Large intestine (tissue), 12 donors: ENCODE results near the gene SLC6A11. TPM values are rescaled to one million over a fixed set of nuclear protein-coding genes. Genes with fewer than 3 reads are reported as not detected.

Experiments
- DNase-seq, 2 donors: peaks; one replicate each; pipeline versions ENCODE4 v3.0.0 to v3.0.0-alpha.2; 2013
- H3K27ac ChIP-seq: one replicate; pipeline ENCODE4 v1.5.1; 2013; ENCODE audit warnings: low read length
- H3K27me3 ChIP-seq: 2 replicates; pipeline ENCODE4 v1.6.1; 2013; ENCODE audit warnings: low read length; ENCODE audit not compliant: control insufficient read depth, insufficient read depth
- H3K36me3 ChIP-seq: 2 replicates; pipeline ENCODE4 v1.6.1; 2013; ENCODE audit warnings: low read length; ENCODE audit not compliant: control insufficient read depth, insufficient read depth
- H3K4me1 ChIP-seq: one replicate; pipeline ENCODE4 v1.6.1; 2013; ENCODE audit warnings: low read length; ENCODE audit not compliant: control insufficient read depth, insufficient read depth
- H3K4me3 ChIP-seq: one replicate; pipeline ENCODE4 v1.5.1; 2013; ENCODE audit warnings: low read length
- H3K9me3 ChIP-seq: one replicate; pipeline ENCODE4 v1.6.1; 2013; ENCODE audit warnings: mild to moderate bottlenecking, low read depth, low read length, moderate library complexity; ENCODE audit not compliant: control insufficient read depth
- WGBS: methylation state at CpG from one replicate; pipeline ENCODE4 v1.1.5; 2013; ENCODE audit warnings: low lambda C conversion rate; ENCODE audit not compliant: insufficient coverage; 5-methylcytosine and 5-hydroxymethylcytosine counted together
- long read RNA-seq, 11 donors: transcript quantifications; one replicate each; lab custom pipeline, GENCODE V29; 2026
- polyA plus RNA-seq: library from polyadenylated mRNA; unstranded; fragments of 120-200 nt; gene quantifications from one replicate; pipeline ENCODE4 v1.2.1, GENCODE V29; 2013

The SLC6A11 gene
- 0.07 TPM for polyA plus RNA-seq
- long read RNA-seq, donor 1 = 0 reads
- long read RNA-seq, donor 2 = 0 reads
- long read RNA-seq, donor 3 = 0 reads
- long read RNA-seq, donor 4 = 0 reads
- long read RNA-seq, donor 5 = 0 reads
- long read RNA-seq, donor 6 = 0 reads
- long read RNA-seq, donor 7 = 0 reads
- long read RNA-seq, donor 8 = 0 reads
- long read RNA-seq, donor 9 = 0 reads
- long read RNA-seq, donor 10 = 0 reads
- long read RNA-seq, donor 11 = 0 reads

- Histone ChIP-seq H3K4me1 (no peaks in the 10 kb centered on the region), H3K27ac (no peak within 1 kb of the TSS), H3K27me3 (peaks cover 37% of the 10 kb centered on the region), H3K36me3 (no peaks in the 10 kb centered on the region), H3K9me3 (no peaks in the 10 kb centered on the region), H3K4me3 (no peak within 1 kb of the TSS)
- no CpG with 5 or more reads among the region's 96 CpGs for WGBS
- DNase-seq = no peak
These were observed at the start of gene SLC6A11 for GRCh38 chr3:10816019-10816862. SLC6A11 (plus strand) TSS chr3:10816228; CDS start chr3:10816266, 38 bp downstream.

DNA sequence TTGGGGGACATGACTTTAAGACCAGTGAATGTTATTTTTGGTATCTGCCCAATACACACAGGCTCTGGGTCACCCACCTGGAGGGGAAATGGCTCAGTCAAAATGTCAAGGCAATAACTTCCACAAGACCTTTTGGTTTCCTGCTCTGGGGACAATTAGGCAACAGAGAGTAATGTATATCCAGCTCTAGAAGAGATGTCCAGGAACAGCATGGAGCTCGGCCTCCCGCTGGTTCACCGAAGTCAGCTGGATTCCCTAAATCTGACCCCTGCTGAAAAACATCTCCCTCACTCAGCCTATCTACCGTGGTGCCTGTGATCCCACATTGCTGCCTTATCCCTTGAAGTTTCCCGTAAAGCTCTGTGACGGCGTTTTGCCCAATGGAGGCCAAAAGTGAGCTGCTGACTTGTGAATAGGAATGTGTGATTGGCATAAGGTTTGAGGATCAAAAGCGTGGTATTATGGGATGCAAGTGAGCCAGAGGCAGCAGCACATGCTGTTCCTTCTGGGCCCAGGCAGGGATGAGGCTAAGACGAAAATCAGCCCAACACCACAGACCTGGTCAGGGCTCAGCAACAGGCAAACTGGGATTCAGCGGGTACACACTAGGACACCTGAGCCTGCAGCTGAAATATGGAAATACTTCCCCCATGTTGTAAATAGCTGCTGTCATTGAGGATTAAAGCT is 47.2 kb upstream of the SLC6A11 start:
- 80% methylated on average over 2 of the region's 10 CpGs for WGBS
- H3K4me1 ChIP-seq = no peaks in the 10 kb centered on the region

DNA sequence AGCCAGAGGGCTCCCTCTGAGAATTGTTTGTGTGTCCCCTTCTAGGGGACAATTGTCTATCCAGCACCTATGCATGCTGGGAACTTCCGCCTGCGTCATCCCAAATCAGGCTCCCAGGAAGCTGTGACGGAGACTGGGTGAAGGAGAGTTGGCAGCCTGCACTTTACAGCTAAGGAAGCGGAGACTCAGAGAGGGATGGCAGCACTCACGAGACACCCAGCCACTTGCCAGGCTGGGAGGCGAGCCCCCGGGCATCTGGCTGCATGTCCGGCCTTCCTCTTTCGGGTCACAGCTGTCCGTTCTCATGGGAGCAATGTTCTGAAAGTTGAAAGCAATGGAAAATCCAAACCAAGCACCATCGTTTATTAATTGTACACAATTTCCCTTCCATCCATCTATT is 45.5 kb upstream of the SLC6A11 start:
- Histone ChIP-seq H3K9me3 (no peaks in the 10 kb centered on the region), H3K4me1 (no peaks in the 10 kb centered on the region), H3K27ac (no peak overlapping the region), H3K36me3 (no peaks in the 10 kb centered on the region), H3K4me3 (no peak overlapping the region), H3K27me3 (peaks cover 2% of the 10 kb centered on the region)
- DNase-seq = no peak
- 100% methylated on average over 1 of the region's 11 CpGs for WGBS

More for the DNA sequence above, 47.2 kb upstream of the SLC6A11 start:
- no peak for DNase-seq
- H3K27me3 ChIP-seq = peaks cover 7% of the 10 kb centered on the region
- no peak overlapping the region for H3K4me3 ChIP-seq
- H3K27ac ChIP-seq = no peak overlapping the region
- H3K36me3 ChIP-seq = no peaks in the 10 kb centered on the region
- no peaks in the 10 kb centered on the region for H3K9me3 ChIP-seq

DNA sequence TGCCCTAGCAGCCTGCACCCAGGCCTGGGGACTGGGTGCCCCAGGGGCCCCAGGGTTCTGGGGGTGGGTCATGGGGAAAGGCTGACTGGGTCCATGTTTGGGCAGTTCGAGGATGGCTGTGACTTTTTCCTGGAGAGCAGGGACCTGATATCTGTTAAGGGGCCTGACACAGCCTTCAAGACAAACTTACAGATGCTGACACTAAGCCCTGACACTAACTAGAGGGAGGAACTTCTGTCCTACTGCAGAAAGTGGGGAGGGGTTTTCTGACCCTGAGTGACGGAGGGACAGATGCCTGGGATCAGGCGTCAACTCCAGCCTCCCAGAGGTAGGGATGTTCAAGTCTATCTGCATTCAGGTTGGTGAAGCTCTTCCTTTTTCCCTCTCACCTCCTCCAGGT is 45.0 kb upstream of the SLC6A11 start:
- H3K9me3 ChIP-seq = no peaks in the 10 kb centered on the region
- no peak for DNase-seq
- WGBS = no CpG with 5 or more reads among the region's 3 CpGs
- no peaks in the 10 kb centered on the region for H3K36me3 ChIP-seq
- H3K4me1 ChIP-seq = no peaks in the 10 kb centered on the region
- no peak overlapping the region for H3K27ac ChIP-seq
- peaks cover under 1% of the 10 kb centered on the region for H3K27me3 ChIP-seq
- no peak overlapping the region for H3K4me3 ChIP-seq

DNA sequence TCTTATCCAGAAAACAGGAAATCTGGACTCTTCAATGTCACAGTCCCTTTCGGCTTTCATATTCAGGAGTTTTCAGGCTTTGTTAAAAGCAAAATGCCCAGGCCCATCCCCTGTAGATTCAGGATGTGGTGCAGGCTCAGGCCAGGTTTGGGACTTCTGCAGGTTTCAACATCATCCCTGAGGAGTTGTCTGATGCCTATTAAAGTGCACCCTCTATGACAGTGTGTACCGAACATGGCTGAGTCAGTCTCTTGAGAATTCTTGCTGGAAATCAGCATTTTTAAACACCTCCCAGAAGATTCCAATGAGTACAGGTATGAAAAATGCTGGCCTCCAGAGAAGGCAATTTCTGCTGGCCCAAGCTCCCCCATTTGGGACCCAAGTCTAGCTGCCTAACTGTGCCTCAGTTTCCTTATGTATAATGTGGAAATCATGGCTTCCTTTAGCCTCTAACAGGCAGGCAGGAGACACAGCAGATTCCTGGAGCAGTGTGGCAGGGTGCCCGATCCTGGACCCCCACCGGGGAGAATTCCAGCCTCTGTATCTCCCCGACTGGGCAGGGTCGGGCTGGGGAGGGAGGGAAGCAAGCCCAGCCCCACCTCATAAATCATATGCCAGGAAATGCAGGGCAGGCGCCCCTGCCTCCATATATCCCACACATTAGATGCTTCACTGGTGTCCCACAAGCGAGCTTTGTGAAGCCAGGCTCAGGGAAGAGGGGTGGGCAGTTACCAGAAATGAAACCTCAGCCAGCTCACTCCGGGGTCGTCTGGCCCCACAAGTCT is 44.4 kb upstream of the SLC6A11 start:
- Histone ChIP-seq H3K9me3 (no peaks in the 10 kb centered on the region), H3K27ac (no peak overlapping the region), H3K4me1 (no peaks in the 10 kb centered on the region), H3K4me3 (no peak overlapping the region), H3K36me3 (no peaks in the 10 kb centered on the region), H3K27me3 (no peaks in the 10 kb centered on the region)
- WGBS = no CpG with 5 or more reads among the region's 10 CpGs
- DNase-seq = no peak

- no peak for DNase-seq
- no peaks in the 10 kb centered on the region for H3K27me3 ChIP-seq
- no peaks in the 10 kb centered on the region for H3K4me1 ChIP-seq
- WGBS = no CpG with 5 or more reads among the region's 16 CpGs
- H3K27ac ChIP-seq = no peak overlapping the region
- no peaks in the 10 kb centered on the region for H3K36me3 ChIP-seq
- no peaks in the 10 kb centered on the region for H3K9me3 ChIP-seq
- H3K4me3 ChIP-seq = no peak overlapping the region
These were observed 43.5 kb upstream of the SLC6A11 start for GRCh38 chr3:10772271-10773161.

- Histone ChIP-seq H3K27ac (no peak overlapping the region), H3K27me3 (no peaks in the 10 kb centered on the region), H3K9me3 (no peaks in the 10 kb centered on the region), H3K4me1 (no peaks in the 10 kb centered on the region), H3K4me3 (no peak overlapping the region), H3K36me3 (no peaks in the 10 kb centered on the region)
- no CpG with 5 or more reads among the region's 8 CpGs for WGBS
- DNase-seq = no peak
These were observed 41.8 kb upstream of the SLC6A11 start for GRCh38 chr3:10774129-10774670.

DNA sequence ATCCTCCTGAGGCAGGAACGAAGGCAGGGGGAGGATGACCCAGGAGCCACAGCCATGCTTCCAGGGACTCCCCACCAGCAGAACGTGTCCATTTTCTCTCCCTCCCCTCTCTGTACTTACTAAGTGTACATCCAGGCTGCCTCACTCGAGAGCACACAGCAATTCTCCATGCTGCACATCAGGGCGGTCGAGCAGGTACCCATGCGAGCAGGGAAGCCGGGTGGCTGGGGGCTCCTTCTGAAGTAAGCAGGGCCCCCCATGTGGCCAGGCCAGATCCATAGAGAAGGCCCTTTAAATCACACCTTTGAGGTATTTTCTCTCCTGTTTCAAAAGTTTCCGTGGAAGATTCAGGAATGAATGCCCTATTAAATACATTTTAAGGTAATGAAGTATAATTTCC is 41.2 kb upstream of the SLC6A11 start:
- WGBS = no CpG with 5 or more reads among the region's 8 CpGs

DNA sequence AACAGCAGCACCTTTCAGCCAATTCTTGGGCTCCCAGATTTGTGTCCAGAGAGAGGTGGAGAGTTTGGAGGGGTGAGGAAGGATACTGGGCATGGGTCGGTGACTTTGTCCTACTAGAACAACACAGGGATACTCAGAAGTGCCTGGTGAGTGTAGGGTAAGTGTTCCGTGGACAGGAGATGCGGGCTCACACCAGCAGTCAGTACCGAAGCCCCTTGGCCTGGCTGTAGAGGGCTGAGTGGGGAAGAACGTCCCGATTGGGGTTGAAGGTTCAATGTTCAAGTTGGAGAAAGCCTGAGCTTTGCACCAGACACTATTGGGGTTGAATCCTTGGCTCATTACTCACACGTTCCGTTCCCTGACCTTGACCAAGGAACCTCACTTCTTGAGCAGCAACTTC is 40.8 kb upstream of the SLC6A11 start:
- no peak for DNase-seq
- Histone ChIP-seq H3K27me3 (no peaks in the 10 kb centered on the region), H3K36me3 (no peaks in the 10 kb centered on the region), H3K4me3 (no peak overlapping the region), H3K4me1 (no peaks in the 10 kb centered on the region), H3K27ac (no peak overlapping the region), H3K9me3 (no peaks in the 10 kb centered on the region)
- WGBS = no CpG with 5 or more reads among the region's 8 CpGs

More for the DNA sequence above, 41.2 kb upstream of the SLC6A11 start:
- Histone ChIP-seq H3K9me3 (no peaks in the 10 kb centered on the region), H3K36me3 (no peaks in the 10 kb centered on the region), H3K27me3 (no peaks in the 10 kb centered on the region), H3K4me3 (no peak overlapping the region), H3K27ac (no peak overlapping the region), H3K4me1 (no peaks in the 10 kb centered on the region)
- DNase-seq = no peak
